HG02938 (cell line): Measurements from ENCODE around the gene EFL1.
A peak's percentile ranks its signal among the peaks of the same experiment; 100 is the strongest.
"Not testable (repeated sequence)": the region's sequence is repeated elsewhere in the genome, so short reads cannot be mapped to it uniquely, and the experiment has no call there.

Experiments
- ATAC-seq: cut with Tn5 transposase; IDR thresholded peaks from one replicate; pipeline ENCODE4 v1.9.1; 2021; ENCODE audit warnings: mild to moderate bottlenecking, moderate library complexity; ENCODE audit not compliant: unreplicated experiment

Gene EFL1

GRCh38 chr15:82262422-82263026 is at the start of gene EFL1, which contains the start of gene SAXO2:
Gene EFL1, minus strand, starts transcription at chr15:82262734. Its CDS starts 956 bp downstream, at chr15:82261778.
Gene SAXO2, plus strand, starts transcription at chr15:82262818. Its CDS starts 62 bp downstream, at chr15:82262880.
- ATAC-seq: peak; percentile 96

- ATAC-seq: not testable (repeated sequence)
Measured at GRCh38 chr15:82311321-82311720, 48.8 kb upstream of the EFL1 start.

- no peak for ATAC-seq
Measured at GRCh38 chr15:82309802-82310201, 47.3 kb upstream of the EFL1 start.

GRCh38 chr15:82307714-82308081 is 45.2 kb upstream of the EFL1 start:
- ATAC-seq: no peak

- ATAC-seq: no peak
Measured at GRCh38 chr15:82306791-82307713, 44.5 kb upstream of the EFL1 start.

GRCh38 chr15:82305621-82306048 is 43.1 kb upstream of the EFL1 start:
- no peak for ATAC-seq

- ATAC-seq: no peak
Measured at GRCh38 chr15:82304778-82305090, 42.2 kb upstream of the EFL1 start.

GRCh38 chr15:82303956-82304777 is 41.6 kb upstream of the EFL1 start:
- no peak for ATAC-seq

- ATAC-seq: no peak
Measured at GRCh38 chr15:82301296-82302016, 38.9 kb upstream of the EFL1 start.

- ATAC-seq: no peak
Measured at GRCh38 chr15:82300883-82301282, 38.3 kb upstream of the EFL1 start.

GRCh38 chr15:82300326-82300725 is 37.8 kb upstream of the EFL1 start:
- not testable (repeated sequence) for ATAC-seq

GRCh38 chr15:82299511-82299914 is 37.0 kb upstream of the EFL1 start:
- not testable (repeated sequence) for ATAC-seq

GRCh38 chr15:82298520-82298919 is 36.0 kb upstream of the EFL1 start:
- ATAC-seq: no peak

- ATAC-seq: no peak
Measured at GRCh38 chr15:82298032-82298431, 35.5 kb upstream of the EFL1 start.

- ATAC-seq: no peak
Measured at GRCh38 chr15:82297546-82297945, 35.0 kb upstream of the EFL1 start.

- no peak for ATAC-seq
Measured at GRCh38 chr15:82294061-82294690, 31.6 kb upstream of the EFL1 start.

GRCh38 chr15:82292271-82292670 is 29.7 kb upstream of the EFL1 start:
- no peak for ATAC-seq

- ATAC-seq: not testable (repeated sequence)
Measured at GRCh38 chr15:82288202-82288601, 25.7 kb upstream of the EFL1 start.

GRCh38 chr15:82286475-82286874 is 23.9 kb upstream of the EFL1 start:
- ATAC-seq: peak; percentile 97

- not testable (repeated sequence) for ATAC-seq
Measured at GRCh38 chr15:82284381-82284780, 21.8 kb upstream of the EFL1 start.
